Lower leg skin (tissue), 4 donors: Measurements from ENCODE around the gene SPATA2. TPM values are rescaled to one million over a fixed set of nuclear protein-coding genes. Genes with fewer than 3 reads are reported as not detected.

Source experiments
- DNase-seq, 2 donors: peaks; one replicate each; pipeline ENCODE4 v3.0.0-alpha.2; 2019; ENCODE audit warnings: low spot score in 2 of 2
- H3K4me3 ChIP-seq: fragments of 200-600 bp; sonication (generic); 2 replicates; pipeline ENCODE4 v1.5.1; 2017; ENCODE audit warnings: mild to moderate bottlenecking, low read depth; ENCODE audit not compliant: poor library complexity, severe bottlenecking
- POLR2A ChIP-seq, 2 donors: fragments of 450-650 bp; IDR thresholded peaks; one replicate each; pipeline ENCODE4 v1.6.1; 2016 to 2017; ENCODE audit warnings: antibody characterized with exemption in 2 of 2, mild to moderate bottlenecking in 1 of 2, moderate library complexity in 1 of 2
- WGBS, 2 donors: methylation state at CpG; one replicate each; pipeline ENCODE4 v1.1.5; 2018; 5-methylcytosine and 5-hydroxymethylcytosine counted together
- intact Hi-C: fragments of 100-400 bp; cut with DNase I; formaldehyde crosslinking; loops from one replicate; pipeline ENCODE4 v1.15.0; 2023; ENCODE audit warnings: low total_unique reads
- total RNA-seq, 4 donors: library from RNA; depleted of rRNA; stranded (reverse); fragments of >200 nt; gene quantifications; one replicate each; pipeline ENCODE4 v1.1.0, GENCODE V29; 2016
- TF ChIP-seq, protein P1 (sequence below), 3 donors: fragments of 450-650 bp; IDR thresholded peaks; one replicate each; pipeline ENCODE4 v1.5.1; 2016; ENCODE audit warnings: antibody characterized with exemption in 3 of 3, mild to moderate bottlenecking in 3 of 3, moderate library complexity in 2 of 3

Gene SPATA2
- total RNA-seq, 4 donors from 2014 or later: 5.3 to 8.2 (median 6.2) TPM

DNA sequence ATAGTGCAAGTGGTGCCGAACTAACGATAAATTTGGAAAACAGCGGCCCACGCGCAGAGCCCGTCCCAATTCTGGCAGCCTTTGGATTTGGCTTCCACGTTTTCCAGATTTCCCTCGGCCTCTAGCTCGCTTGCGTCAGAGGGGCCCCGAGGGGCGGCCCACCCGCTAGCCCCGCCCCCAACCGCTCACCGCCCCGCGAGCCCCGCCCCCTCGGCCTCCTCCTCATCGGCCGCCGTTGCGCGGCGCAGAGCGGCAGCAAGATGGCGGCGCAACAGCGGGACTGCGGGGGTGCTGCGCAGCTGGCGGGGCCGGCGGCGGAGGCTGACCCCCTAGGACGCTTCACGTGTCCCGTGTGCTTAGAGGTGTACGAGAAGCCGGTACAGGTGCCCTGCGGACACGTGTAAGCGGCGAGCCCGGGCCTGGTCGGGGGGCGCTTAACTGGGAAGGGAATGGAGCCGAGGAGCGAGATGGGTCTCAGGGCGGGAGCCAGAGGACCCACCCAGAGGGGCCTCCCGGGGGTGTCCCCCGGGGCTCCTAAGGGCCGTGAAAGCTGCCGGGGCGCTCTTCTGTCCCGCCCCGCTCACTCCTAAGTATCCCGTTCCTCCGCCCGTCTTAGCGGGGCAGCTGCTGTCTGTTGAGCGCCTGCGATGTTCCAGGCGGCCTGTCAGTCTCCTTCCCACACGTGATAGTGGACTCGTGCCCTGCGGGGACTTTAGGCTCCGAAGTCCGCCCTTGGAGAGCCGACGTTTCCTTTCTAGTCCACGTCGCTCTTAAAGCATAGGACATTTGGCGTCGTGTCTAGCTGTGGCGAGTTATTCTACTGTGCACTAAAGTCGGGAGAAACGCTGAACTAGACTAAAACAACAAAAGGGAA lies 21.1 kb upstream of the SPATA2 start, which contains the start of gene RNF114:
TSS of gene RNF114 (plus strand) at position 245 of the 874 bp plus-strand sequence. CDS start at position 261, 16 bp downstream.
- intact Hi-C loops: no loop called here
- H3K4me3 ChIP-seq: peak within 1 kb of the TSS; percentile 75
- TF ChIP-seq, protein P1, sequence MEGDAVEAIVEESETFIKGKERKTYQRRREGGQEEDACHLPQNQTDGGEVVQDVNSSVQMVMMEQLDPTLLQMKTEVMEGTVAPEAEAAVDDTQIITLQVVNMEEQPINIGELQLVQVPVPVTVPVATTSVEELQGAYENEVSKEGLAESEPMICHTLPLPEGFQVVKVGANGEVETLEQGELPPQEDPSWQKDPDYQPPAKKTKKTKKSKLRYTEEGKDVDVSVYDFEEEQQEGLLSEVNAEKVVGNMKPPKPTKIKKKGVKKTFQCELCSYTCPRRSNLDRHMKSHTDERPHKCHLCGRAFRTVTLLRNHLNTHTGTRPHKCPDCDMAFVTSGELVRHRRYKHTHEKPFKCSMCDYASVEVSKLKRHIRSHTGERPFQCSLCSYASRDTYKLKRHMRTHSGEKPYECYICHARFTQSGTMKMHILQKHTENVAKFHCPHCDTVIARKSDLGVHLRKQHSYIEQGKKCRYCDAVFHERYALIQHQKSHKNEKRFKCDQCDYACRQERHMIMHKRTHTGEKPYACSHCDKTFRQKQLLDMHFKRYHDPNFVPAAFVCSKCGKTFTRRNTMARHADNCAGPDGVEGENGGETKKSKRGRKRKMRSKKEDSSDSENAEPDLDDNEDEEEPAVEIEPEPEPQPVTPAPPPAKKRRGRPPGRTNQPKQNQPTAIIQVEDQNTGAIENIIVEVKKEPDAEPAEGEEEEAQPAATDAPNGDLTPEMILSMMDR (IDR thresholded peaks at IDR 0.05): no peak
- TF ChIP-seq POLR2A (IDR thresholded peaks at IDR 0.05): peak in 1 of 2 donors; percentile 91
- DNase-seq: peak; percentile 90 to 98
- WGBS, 2 donors: 0 to 1% methylated on average over 56 to 57 of the region's 79 CpGs

DNA sequence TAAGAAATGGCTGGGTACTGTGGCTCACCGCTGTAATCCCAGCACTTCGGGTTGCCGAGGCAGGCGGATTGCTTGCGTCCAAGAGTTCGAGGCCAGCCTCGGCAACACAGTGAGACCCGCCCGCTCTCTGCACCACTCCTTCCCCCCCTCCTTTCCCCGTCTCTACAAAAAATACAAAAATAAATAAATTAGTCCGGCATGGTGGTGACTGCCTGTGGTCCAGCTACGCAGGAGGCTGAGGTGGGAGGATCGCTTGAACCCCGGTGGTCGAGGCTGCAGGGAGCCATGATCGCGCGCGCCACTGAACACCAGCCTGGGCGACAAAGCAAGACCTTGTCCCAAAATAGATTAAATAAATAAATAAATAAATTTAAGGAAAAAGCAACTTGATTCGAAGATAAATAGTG lies 20.4 kb upstream of the SPATA2 start:
- no peak for TF ChIP-seq POLR2A (IDR thresholded peaks at IDR 0.05)
- TF ChIP-seq, protein P1 (IDR thresholded peaks at IDR 0.05): no peak
- 20 to 39% methylated on average over 21 of the region's 21 CpGs for WGBS, 2 donors
- intact Hi-C loops: no loop called here
- no peak for DNase-seq
- H3K4me3 ChIP-seq: no peak overlapping the region

DNA sequence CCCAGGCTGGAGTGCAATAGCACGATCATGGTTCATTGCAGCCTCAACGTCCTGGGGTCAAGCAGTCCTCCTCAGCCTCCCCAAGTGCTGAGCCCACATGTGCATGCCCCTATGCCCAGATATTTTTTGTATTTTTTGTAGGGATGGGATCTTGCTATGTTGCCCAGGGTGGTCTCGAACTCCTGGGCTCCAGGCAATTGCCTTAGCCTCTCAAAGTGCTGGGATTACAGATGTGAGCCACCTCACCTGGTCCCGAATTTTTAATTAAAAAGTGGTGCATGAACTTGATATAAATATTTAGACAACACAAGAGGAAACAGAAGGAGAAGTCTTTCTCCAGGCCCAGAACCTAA lies 13.8 kb upstream of the SPATA2 start:
- no peak for TF ChIP-seq POLR2A (IDR thresholded peaks at IDR 0.05)
- TF ChIP-seq, protein P1 (IDR thresholded peaks at IDR 0.05): no peak
- no peak overlapping the region for H3K4me3 ChIP-seq
- peak in 1 of 2 donors; percentile 21 for DNase-seq
- WGBS, 2 donors: 35 to 39% methylated on average over 4 of the region's 4 CpGs
- intact Hi-C loops: no loop called here

DNA sequence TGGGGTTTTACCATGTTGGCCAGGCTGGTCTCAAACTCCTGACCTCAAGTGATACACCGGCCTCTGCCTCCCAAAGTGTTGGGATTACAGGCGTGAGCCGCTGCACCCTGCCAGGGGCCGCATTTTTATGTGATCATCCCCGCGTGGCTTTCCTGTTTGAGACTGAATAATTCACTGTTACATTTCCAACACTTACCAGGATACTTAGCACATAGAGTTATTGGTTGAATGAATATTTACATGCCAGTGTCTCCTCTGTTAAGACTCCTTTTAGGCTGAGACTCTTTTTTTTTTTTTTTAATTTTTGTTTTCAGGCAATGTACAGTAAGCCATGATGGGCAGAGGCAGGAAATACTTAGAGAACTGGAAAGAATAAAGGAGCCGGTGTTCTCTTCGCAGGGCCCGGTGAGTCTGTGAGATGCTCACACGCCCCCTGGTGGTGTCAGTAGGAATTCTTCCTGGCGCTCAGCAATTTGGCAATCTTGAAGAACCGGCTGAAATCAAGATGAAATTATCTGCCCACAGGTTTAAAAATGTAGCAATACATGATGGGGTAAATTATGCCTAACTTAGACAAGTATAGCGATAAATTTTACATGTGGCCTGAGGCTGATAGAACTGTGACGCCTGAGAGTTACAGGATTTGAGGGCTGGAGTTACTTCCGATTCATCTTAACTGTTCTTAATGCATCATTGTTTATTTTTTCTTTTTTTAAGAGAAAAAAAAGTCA lies 13.2 kb upstream of the SPATA2 start:
- TF ChIP-seq, protein P1 (IDR thresholded peaks at IDR 0.05): peak in 1 of 3 donors; percentile 79
- TF ChIP-seq POLR2A (IDR thresholded peaks at IDR 0.05): no peak
- DNase-seq: peak; percentile 80 to 96
- no peak overlapping the region for H3K4me3 ChIP-seq
- intact Hi-C loops: no loop called here
- WGBS, 2 donors: 10 to 11% methylated on average over 15 of the region's 15 CpGs

DNA sequence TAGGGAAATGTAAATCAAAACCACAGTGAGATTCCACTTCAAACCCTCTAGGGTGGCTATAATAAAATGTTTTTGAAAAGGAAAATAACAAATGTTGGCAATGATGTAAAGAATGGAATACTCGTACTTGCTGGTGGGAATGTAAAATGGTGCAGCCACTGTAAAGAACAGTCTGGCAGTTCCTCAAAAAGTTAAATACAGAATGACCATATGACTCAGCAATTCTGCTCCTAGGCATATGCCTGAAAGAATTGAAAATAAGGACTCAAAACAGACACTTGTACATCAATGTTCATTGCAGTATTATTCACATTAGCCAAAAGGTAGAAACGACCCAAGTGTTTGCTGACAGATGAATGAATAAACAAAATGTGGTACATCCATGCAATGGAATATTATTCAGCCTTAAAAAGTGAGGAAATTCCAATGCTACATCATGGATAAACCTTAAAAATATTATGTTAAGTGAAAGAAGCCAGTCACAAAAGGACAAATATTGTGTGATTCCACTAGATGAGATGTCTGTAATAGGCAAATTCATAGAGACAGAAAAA lies 10.6 kb upstream of the SPATA2 start:
- intact Hi-C loops: no loop called here
- H3K4me3 ChIP-seq: no peak overlapping the region
- TF ChIP-seq, protein P1 (IDR thresholded peaks at IDR 0.05): no peak
- no peak for TF ChIP-seq POLR2A (IDR thresholded peaks at IDR 0.05)
- WGBS, 2 donors: 72 to 76% methylated on average over 2 of the region's 2 CpGs
- no peak for DNase-seq
